NCI-H345 treated with DMSO at 0.1 percent for 48 hours (cell line): ENCODE measurements around the gene SNTG2.
A peak's percentile ranks its signal among the peaks of the same experiment; 100 is the strongest.

ENCODE experiments used
- DNase-seq: peaks from one replicate; lab custom pipeline; 2025; ENCODE audit not compliant: unreplicated experiment; lab: John Stamatoyannopoulos, UW

SNTG2 gene

DNA sequence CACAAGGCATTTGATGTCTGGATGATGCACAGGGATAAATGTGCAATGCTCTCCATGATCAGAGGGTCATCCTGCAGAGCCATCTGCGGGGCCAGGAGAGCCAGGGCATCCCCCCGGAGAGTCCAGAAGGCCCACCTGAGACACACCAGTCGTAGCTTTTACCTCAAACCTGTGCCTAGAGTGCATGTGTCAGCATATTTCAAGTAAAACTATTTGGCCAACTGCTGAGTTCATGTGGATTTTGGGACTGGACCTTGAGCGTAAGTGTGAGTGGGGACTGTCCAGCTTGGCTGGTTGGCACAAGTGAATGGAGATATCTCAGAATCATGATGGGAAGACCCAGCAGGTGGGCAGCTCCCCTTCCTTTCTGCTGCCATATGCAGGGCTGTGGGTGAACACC, 314.8 kb downstream of the SNTG2 start:
- DNase-seq = no peak

DNA sequence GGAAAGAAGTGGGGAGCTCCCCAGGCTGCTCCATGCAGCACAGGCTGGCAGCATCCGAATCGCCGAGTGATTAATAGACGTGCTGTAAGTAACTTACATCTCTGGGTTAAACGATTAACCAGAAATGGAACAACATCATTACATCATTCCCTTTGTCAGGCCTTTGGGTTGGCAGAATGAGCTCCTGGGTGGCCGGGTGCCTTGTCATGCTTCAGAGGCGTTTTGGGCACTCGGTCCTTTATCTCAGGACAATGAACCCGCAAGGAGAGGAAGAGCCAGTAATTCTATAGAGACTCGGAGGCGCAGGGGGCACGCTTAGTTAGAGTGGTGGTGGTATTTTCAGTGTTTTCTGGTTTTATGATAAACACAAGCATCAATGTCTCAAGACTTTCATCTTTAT, 315.7 kb downstream of the SNTG2 start:
- DNase-seq = no peak

DNA sequence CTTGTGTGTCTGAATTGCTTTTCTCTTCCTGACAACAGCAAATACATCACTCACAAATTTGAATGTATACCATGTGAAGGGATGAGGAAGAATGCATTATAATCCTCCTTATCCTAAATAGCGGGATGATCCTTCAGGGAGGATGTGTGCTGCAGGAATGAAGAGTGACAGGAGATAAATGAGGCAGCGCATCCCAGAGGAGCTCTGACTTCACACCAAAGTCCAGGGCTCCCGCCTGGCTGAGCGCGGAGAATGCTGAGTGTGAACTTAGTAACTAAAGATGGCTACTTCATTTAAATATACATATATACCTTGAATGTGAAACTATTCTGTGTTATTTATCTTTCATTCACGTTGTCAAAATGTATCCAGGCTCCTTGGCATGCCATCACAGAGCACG, 317.4 kb downstream of the SNTG2 start:
- DNase-seq = no peak

DNA sequence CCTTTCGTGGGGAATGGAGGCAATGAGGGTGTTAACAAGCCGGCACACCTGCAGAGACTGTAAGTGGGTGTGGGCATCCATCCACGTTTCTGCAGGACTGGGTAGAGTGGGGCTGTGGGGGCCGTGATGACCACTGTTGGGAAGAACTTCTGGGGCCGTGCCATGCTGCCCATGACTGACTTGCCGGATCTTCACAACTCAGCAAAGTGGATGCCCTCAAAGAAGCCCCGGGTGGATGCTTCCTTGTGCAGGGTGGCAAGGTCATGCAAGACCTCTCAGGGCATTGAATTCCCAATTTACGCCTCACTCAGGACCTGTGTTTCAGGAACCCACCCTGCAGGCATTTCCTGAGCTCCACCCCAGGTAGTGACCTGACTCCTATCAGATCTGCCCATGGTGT, 319.2 kb downstream of the SNTG2 start:
- DNase-seq = no peak

DNA sequence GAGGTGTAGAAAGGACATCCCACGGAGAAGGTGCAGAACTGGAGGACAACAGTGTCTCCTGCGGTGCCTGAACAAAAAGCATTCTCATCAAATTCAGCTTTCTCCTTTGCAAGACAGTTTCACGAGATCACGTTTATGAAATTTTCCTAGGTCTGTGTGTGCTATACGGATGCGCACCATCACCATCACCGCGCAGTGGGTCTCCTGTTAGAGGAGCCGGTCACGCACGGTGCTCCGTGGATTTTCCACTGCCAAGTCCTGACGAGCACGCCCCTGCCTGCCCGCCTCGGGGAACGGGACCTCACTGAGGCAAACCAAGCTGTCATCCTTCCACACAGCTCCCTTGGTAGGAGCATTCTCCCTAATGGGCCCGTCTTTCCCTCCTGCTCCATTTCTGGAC, 322.2 kb downstream of the SNTG2 start:
- peak; percentile 26 for DNase-seq

DNA sequence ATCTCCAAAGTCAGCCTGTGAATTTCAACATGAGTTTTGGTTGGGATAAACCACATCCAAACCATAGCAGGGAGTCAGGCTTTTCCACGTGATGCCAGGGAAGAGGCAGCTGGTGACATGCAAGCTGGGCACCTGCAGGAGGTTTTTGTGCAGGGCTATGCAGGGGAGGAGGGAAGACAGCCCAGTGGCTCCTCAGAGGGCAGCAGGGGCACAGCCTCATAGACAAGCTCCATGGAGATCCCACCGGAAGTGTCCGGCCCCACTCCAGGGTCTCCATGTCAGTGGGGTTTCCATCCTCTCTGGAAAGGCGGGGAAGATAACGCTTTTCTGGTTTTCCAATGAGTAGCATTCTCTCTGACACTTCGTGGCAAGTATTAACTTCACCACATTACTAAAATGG, 327.0 kb downstream of the SNTG2 start:
- no peak for DNase-seq

DNA sequence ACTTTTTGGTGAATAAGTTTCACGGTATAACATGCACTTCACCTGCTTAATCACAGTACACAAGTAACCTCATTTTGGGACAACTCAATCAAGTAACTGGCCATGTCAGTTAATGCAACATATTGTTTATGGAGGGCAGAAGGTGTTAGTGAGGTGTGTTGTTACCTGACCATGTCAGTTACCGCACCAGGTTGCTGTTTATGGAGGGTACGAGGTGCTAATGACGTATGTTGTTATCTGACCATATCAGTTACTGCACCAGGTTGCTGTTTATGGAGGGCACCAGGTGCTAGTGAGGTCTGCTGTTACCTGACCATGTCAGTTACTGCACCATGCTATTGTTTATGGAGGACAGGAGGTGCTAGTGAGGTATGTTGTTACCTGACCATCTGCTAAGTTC, 327.5 kb downstream of the SNTG2 start:
- no peak for DNase-seq

DNA sequence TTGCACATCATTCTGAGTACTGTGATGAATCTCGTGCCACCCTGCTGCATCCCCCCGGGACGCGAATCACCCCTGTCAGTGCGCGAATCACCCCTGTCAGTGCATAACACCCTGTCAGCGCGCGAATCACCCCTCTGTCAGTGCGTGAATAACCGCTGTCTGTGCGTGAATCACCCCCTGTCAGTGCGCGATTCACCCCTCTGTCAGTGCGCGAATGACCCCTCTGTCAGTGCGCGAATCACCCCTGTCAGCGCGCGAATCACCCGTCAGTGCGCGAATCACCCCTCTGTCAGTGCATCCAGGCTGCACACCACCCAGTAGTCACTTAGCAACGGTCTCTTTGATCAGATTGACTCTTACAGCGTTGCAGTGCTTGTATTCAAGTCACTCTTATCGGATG, 328.2 kb downstream of the SNTG2 start:
- no peak for DNase-seq

DNA sequence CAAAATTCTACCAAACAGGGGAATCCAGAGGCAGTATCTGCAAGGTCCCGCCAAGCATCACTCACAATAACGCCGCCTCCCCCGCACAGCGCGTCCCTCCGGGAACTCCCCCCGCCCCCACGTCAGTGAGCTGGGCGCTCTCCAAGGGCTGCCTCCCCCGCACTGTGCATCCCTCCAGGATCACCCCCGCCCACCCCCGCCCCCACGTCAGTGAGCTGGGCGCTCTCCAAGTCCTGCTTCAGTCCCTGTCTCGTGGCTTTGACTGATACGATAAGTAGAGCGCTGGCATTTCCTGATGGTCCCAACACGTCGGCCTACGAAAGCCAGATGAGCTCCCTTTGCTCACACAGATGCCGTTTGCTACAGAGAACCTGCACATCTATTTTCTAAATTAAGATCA, 331.9 kb downstream of the SNTG2 start:
- no peak for DNase-seq

DNA sequence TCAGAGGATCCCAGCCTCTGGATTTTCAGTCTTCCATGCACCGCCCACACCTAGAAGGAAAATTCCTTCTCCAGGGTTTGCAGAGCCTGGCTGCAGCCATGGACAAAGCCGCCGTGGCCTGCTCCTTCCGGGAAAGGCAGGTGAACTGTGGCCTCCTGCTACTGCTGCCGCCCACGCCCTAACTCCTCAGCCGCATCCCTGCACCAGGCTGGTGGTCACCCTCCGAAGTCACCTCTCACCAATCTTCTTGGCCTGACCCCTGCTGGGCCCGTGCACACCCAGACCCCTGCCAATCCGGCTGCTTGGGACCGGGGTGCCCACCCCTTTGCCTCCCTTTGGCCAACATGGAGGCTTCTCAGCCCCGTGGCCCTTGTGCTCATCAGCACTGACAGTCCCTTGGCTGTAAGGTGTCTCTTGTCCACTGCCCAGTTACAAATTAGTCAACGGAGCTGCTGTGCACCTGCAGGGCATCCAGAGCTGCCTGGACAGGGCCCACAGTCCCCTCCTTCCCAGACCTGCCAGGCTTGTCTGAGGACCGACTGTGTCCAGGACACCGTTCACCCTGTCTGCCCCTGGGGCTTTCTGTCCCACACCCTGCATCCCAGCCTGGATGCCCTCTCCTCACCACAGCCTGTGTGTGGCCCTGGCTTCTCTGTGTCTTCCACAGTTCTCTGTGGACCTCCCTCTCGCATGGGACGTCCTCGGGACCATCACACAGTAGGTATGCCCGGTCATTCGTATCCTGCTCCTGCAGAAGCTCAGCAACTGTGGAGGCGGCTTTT, 332.6 kb downstream of the SNTG2 start:
- DNase-seq = no peak

DNA sequence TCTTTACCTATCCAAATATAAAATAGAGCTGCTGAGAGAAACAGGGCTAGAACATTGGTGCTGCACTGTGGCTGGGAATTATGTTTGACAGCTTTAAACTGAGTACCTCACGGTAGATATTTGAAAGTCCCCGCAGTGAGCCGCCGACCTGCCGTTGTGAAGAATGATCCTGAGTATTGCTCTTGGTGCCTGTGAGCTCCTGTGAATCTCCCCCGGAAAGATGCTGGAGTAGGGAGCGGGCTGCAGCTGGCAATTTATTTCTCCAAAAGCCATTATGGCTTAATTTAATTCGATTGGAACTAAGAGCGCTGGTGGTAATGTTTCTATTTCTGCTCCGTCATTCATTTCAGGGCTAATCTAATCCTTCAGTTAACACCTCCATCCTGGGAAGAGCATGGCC, 333.2 kb downstream of the SNTG2 start:
- no peak for DNase-seq

DNA sequence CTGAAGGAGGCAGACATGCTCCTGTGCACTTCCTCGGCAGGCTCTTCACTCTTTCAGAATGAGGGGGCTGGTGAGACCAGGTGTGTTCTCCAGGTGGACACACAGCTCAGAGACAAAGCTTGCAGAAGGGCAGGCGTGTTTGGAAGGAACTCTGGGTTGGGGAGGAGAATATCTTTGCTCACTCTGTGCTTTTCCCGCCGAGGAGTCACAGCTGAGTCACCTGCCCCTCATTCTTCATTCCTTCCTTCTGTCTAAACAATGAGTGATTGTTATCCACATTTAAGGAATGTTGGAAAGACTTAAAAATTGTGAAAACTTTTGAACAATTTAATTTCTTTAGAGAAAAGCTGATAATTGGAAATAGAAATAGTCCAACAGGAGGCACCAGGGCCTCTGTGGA, 336.3 kb downstream of the SNTG2 start:
- DNase-seq = no peak

DNA sequence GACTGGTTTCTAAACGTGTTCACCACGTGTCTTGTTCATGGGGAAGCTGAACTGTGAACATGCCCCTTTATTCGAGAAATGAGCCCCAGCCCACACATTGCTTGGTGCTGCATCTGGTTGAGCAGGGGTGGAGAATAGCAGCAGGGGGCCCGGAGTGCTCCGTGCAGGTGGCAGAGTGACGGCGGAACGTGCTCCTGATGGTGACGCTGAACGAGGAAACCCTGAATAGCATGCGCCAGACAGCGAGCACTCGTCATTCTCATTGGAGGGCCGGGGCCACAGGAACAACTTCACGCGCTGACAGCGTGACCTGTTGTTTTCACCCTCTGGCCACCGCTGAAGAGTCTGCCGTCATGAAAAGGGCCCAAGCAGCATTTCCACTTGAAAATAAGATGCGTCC, 336.8 kb downstream of the SNTG2 start:
- DNase-seq = no peak

DNA sequence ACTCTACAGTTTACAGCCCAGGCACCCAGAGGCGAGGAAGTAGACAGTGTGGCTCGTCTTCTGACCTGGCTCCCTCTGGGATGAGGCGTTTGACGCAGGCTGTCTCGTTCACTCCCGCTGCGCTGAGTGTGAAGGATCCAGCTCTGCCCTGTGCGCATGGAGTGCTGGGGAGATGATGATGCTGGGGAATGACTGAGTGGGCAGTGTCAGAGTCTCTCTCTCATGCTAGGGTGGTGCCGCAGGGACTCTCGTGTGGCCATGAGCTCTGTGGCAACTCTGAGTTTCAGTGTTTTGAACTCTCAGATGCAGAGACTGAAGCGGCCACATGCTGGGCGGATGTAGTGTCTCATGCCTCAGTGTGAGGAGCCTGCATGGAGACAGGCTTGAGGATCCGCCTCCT, 344.3 kb downstream of the SNTG2 start:
- DNase-seq = no peak

DNA sequence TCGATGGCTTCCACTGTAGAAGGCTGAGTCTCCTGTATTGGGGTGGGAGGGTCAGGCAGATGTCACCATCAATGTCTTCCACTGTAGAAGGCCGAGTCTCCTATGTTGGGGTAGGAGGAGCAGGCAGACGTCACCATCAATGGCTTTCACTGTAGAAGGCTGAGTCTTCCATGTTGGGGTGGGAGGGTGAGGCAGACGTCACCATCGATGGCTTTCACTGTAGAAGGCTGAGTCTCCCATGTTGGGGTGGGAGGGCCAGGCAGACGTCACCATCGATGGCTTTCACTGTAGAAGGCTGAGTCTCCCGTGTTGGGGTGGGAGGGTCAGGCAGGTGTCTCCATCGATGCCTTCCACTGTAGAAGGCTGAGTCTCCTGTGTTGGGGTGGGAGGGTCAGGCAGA, 345.1 kb downstream of the SNTG2 start:
- DNase-seq = no peak

DNA sequence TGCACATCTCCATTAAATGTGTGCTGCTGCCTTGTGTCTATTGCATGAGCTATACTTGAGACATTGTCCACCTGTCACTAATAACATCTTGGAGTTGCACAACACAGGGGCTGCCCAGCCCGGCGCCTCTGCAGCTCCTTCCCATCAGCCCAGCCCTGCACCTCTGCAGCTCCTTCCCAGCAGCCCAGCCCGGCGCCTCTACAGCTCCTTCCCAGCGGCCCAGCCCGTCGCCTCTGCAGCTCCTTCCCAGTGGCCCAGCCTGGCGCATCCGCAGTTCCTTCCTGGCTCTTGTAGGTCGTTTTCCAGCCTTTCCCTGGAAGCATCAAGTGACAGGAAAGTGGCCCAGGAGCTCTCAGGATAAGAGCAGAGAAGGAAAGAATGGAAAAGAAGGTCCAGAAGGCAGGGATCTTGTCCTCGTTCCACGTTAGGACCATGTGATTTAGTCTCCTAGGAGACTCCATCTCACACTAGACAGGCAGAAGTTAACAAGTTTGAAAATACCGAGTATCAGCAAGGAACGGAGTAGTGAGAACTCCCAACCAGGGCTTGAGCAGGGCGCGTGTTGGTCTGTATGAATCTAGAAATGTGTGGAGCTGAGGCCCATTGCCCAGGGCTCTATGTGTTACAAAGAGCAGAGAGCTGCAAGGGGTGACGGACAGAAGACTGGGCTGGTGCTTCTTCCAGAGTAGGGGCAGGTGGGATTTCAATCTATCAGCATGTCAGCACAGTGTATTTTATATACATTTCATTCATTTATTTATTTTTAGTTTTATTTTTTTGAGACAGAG, 346.9 kb downstream of the SNTG2 start:
- no peak for DNase-seq

DNA sequence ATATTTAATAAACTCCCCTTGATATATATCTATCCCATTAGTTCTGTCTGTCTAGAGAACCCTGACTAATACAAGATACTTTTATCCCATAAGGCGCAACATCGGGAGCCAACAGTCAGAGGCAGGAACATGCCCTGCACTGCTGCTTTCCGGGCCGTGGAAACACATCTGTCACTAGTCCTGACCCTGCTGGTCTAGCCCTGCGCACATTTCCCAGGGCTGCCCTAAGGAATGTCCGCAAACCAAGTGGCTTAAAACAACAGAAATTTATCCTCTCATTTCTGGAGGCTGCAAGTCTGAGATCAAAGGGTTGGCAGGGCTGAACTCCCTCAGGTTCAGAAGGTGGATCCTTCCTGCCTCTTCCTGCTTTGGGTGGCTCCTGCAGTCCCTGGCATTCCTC, 348.4 kb downstream of the SNTG2 start:
- no peak for DNase-seq

DNA sequence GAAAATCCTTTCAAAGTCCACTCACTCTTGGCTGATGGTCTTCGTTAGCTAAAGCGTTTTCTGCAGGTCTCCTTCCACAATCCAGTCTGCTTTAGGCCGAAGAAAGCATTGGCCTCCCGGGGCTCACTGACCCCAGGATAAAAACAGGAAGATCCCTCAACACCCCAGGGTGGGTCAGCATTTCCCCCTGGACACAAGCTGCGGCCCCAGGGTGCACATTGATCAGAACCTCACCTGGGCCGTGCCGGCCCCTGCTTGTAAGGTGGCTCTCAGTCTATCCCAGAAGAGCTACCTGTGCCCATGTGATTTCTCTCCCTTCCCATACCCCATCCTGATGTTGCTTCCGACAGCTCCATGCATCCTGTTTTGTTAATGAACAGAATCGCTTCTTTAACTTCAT, 349.6 kb downstream of the SNTG2 start:
- no peak for DNase-seq

DNA sequence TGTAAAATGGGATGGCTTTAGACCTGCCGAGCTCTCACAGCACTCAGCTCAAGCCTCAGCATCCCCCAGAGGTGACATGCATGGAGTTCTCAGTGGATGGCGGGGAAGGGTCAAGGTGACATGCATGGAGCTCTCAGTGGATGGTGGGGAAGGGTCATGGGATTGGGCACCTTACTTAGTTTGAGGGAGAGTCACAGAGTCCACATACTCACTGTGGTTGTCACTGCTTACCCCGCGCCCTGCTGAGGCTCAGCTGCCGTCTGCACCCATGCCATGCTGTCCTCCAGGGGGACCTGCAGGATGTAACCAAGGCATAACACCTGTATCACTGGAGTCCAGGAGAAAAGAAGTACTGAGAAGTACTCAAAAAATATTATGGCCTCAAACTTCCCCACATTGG, 350.4 kb downstream of the SNTG2 start:
- no peak for DNase-seq

DNA sequence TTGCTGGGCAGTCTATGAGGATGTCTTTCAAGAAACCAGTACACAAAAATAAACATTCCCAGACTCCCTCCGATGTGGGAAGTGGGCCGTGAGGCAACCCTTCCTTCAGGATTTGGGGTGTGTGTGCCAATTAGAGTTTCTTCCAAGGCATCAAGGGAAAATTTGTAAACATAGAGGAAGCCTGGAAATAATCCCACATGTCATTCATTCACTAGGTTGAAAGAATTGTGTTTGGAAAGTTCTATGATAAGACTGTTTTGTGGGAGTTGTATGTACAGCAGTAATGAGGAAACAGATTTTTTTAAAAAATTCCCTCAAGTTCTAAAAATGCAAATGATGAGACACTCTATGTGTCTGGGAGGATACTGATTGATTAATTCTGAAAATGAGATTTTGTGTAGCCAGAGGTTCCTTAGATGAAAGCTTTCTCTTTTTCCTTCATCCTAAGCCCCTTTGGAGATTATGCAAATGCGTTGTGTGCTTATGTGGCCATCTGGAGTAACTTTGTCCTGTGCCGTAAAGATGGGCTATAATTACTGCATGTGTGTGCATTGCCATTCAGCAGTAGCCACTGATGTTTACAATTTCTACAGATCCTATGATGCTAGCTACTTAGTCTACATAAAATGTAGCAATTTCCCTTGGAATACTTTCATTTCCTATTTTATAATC, 354.8 kb downstream of the SNTG2 start:
- no peak for DNase-seq

DNA sequence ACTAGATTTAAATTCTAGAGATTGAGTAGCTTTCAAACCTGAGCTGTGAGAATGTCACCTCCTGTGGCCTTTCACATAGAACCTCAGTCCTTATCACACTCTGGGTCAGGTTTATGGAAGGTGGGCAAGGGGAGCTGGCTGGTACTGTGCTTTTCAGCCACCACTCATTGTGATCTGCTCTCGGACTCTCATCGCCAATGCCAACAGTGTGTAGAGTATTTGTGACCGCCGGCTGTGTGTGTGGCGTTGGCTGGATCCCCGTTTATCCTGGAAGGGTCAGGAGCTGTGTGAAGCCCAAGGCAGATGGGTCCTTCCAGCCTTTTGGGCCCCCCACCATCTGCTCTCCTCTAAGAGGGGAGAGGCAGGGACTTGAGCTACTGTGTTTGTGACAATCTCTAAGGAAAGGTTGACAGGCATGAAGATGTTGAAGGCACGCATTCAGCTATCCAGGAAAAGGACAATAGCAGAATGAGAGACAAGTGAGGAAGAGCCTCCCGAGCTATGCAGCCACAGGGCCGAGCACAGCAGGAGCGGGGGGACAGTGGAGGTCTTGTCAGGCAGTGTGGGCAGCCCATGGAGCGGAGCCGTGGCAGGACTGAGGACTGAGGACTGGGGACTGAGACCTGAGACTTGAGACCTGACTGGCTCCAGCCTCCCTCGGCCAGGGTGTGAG, 355.5 kb downstream of the SNTG2 start:
- no peak for DNase-seq
